Adrenal gland (tissue), 12 donors: ENCODE results near the gene ZNF772. TPM values are rescaled to one million over a fixed set of nuclear protein-coding genes. Genes with fewer than 3 reads are reported as not detected.
"Not testable (repeated sequence)": the region's sequence is repeated elsewhere in the genome, so short reads cannot be mapped to it uniquely, and the experiment has no call there.

ENCODE experiments used
- DNase-seq, 7 donors: peaks; one replicate each; pipeline ENCODE4 v3.0.0-alpha.2; 2019 to 2020
- H3K27ac ChIP-seq, 5 donors: fragments of 200-600 bp; sonication (generic) in 4 of 5; 1 replicate in 3 of 5; 2 replicates in 2 of 5; pipeline versions ENCODE4 v1.5.1 to v1.8.0; 2016 to 2020; ENCODE audit warnings: mild to moderate bottlenecking in 1 of 5
- H3K27me3 ChIP-seq: fragments of 200-600 bp; 2 replicates; pipeline ENCODE4 v1.8.0; 2021
- H3K36me3 ChIP-seq, 2 donors: fragments of 200-600 bp; replicated peaks in 1 of 2; 1 replicate in 1 of 2; 2 replicates in 1 of 2; pipeline versions ENCODE4 v1.5.1 to v1.8.0; 2018 to 2022
- H3K4me1 ChIP-seq, 2 donors: fragments of 200-600 bp; replicated peaks in 1 of 2; 1 replicate in 1 of 2; 2 replicates in 1 of 2; pipeline versions ENCODE4 v1.5.1 to v1.8.0; 2018 to 2021
- H3K4me3 ChIP-seq, 4 donors: fragments of 200-600 bp; sonication (generic) in 3 of 4; one replicate each; pipeline ENCODE4 v1.5.1; 2016 to 2018
- H3K9me3 ChIP-seq, 3 donors: fragments of 200-600 bp; sonication (generic) in 1 of 3; replicated peaks in 1 of 3; 1 replicate in 2 of 3; 2 replicates in 1 of 3; pipeline versions ENCODE4 v1.5.1 to v1.8.0; 2016 to 2021
- CTCF ChIP-seq, 6 experiments: fragments of 450-650 bp in 4 of 6; fragments of 200-600 bp in 2 of 6; sonication (generic) in 1 of 6; IDR thresholded peaks; 1 replicate in 5 of 6; 2 replicates in 1 of 6; pipeline versions ENCODE4 v1.5.1 to v1.8.0; 2016 to 2021; ENCODE audit warnings: antibody characterized with exemption in 6 of 6, mild to moderate bottlenecking in 2 of 6, moderate library complexity in 1 of 6
- POLR2A ChIP-seq, 2 donors: fragments of 450-650 bp; IDR thresholded peaks; one replicate each; pipeline ENCODE4 v1.6.1; 2017; ENCODE audit warnings: antibody characterized with exemption in 2 of 2, mild to moderate bottlenecking in 2 of 2, moderate library complexity in 1 of 2
- WGBS, 4 donors: extraction: QIAGEN DNeasy Blood & Tissue Kit in 2 of 4; methylation state at CpG; one replicate each; pipeline versions ENCODE4 v1.1.5 to v1.1.7; 2013 to 2017; 5-methylcytosine and 5-hydroxymethylcytosine counted together
- intact Hi-C, 2 donors: fragments of 100-400 bp; cut with DNase I; formaldehyde crosslinking; loops; one replicate each; pipeline versions ENCODE4 v1.14.1 to v1.15.0; 2022 to 2023
- polyA plus RNA-seq, 3 donors: library from polyadenylated mRNA; stranded (reverse); fragments of 200-250 nt in 2 of 3; fragments of 350-450 nt in 1 of 3; fragmentation: Illumina TruSeq in 1 of 3; extraction: RNeasy Lipid Tissue Mini Kit (QIAGEN cat#74804) in 1 of 3; gene quantifications; one replicate each; pipeline ENCODE4 v1.2.3, GENCODE V29; 2013 to 2014
- total RNA-seq, 9 donors: library from RNA; depleted of rRNA in 4 of 9; stranded (reverse); fragments of >200 nt in 4 of 9; fragments of 120-200 nt in 1 of 9; fragmentation: NEBNext Ultra II Directional in 1 of 9; extraction: Animal tissue kit (Norgen Biotek cat#: 25700) in 1 of 9; gene quantifications; one replicate each; pipeline versions ENCODE4 v1.1.0 to v1.2.4, GENCODE V29; 2013 to 2023
- donor health status: healthy with polysubstance abuse.
- donor health status: Bipolar disorder and iron deficiency.
- donor health status: DM: yes; HTN: yes; CAD: no.
- donor health status: DM: no; HTN: no; CAD: no.
- donor health status: DM: no; HTN: no; CAD: no.
- donor health status: DM: yes; HTN: yes; CAD: no.

The ZNF772 gene
- total and polyA plus RNA-seq, 12 donors, result 1.4 to 27.9 (median 16.1) TPM

- intact Hi-C loops, result no loop called here
- H3K9me3 ChIP-seq, result peaks cover 0 to 26% (median 11%) of the 10 kb centered on the region in 3 donors
- H3K27ac ChIP-seq, result no peak overlapping the region
- DNase-seq, result no peak
- peaks cover 0 to 11% of the 10 kb centered on the region in 2 donors for H3K36me3 ChIP-seq
- no peak for TF ChIP-seq CTCF (IDR thresholded peaks at IDR 0.05)
- TF ChIP-seq POLR2A (IDR thresholded peaks at IDR 0.05), result no peak
- H3K4me3 ChIP-seq, result no peak overlapping the region
- no peaks in the 10 kb centered on the region for H3K27me3 ChIP-seq
- H3K4me1 ChIP-seq, result no peaks in the 10 kb centered on the region
Measured at GRCh38 chr19:57511484-57511883, 34.1 kb upstream of the ZNF772 start.

- DNase-seq, result no peak
- H3K4me3 ChIP-seq, result no peak overlapping the region
- H3K9me3 ChIP-seq, result peaks cover 0 to 11% (median 4%) of the 10 kb centered on the region in 3 donors
- H3K27me3 ChIP-seq, result no peaks in the 10 kb centered on the region
- TF ChIP-seq POLR2A (IDR thresholded peaks at IDR 0.05), result no peak
- TF ChIP-seq CTCF (IDR thresholded peaks at IDR 0.05), result no peak
- intact Hi-C loops, result no loop called here
- H3K27ac ChIP-seq, result no peak overlapping the region
- no peaks in the 10 kb centered on the region for H3K4me1 ChIP-seq
- 67 to 93% (median 70%) methylated on average over 4 of the region's 4 CpGs for WGBS, 4 donors
- peaks cover 0 to 26% of the 10 kb centered on the region in 2 donors for H3K36me3 ChIP-seq
Measured at GRCh38 chr19:57506163-57506562, 28.8 kb upstream of the ZNF772 start.

- WGBS, 4 donors, result 0% methylated on average over 1 to 2 of the region's 4 CpGs
- H3K27me3 ChIP-seq, H3K36me3 ChIP-seq, intact Hi-C loops, H3K27ac ChIP-seq, H3K4me1 ChIP-seq, H3K9me3 ChIP-seq: not testable (repeated sequence)
- peak overlapping the region in 1 of 4 donors; percentile 95 for H3K4me3 ChIP-seq
- DNase-seq, result peak in 1 of 7 donors; percentile 15
Measured at GRCh38 chr19:57500400-57500799, 23.0 kb upstream of the ZNF772 start.

GRCh38 chr19:57499680-57500395 is 22.5 kb upstream of the ZNF772 start, which contains the start of gene ZNF773:
Gene ZNF773 (plus strand): TSS chr19:57499938. CDS start chr19:57500081, 143 bp downstream.
- intact Hi-C loops, H3K27me3 ChIP-seq, H3K9me3 ChIP-seq, H3K4me1 ChIP-seq, H3K36me3 ChIP-seq: not testable (repeated sequence)
- DNase-seq, result peak; percentile 94 to 98 (median 96)
- TF ChIP-seq POLR2A (IDR thresholded peaks at IDR 0.05), result peak; percentile 83 to 90
- peak within 1 kb of the TSS in 3 of 4 donors; percentile 60 to 95 (median 95) for H3K4me3 ChIP-seq
- 0 to 2% (median 1%) methylated on average over 16 to 60 of the region's 69 CpGs for WGBS, 4 donors
- peak within 1 kb of the TSS; percentile 75 to 95 (median 82) for H3K27ac ChIP-seq

- H3K27ac ChIP-seq, H3K27me3 ChIP-seq, H3K9me3 ChIP-seq, H3K36me3 ChIP-seq, H3K4me1 ChIP-seq, intact Hi-C loops, H3K4me3 ChIP-seq, DNase-seq: not testable (repeated sequence)
Measured at GRCh38 chr19:57499332-57499679, 21.9 kb upstream of the ZNF772 start.

GRCh38 chr19:57488299-57488644 is 10.9 kb upstream of the ZNF772 start:
- H3K4me3 ChIP-seq, result peak overlapping the region in 1 of 4 donors; percentile 12
- H3K36me3 ChIP-seq, intact Hi-C loops, H3K27me3 ChIP-seq, DNase-seq, H3K9me3 ChIP-seq, H3K27ac ChIP-seq, H3K4me1 ChIP-seq: not testable (repeated sequence)
- 0% methylated on average over 1 of the region's 1 CpG; no CpG with 5 or more reads in 3 of the 4 donors for WGBS, 4 donors
